Measurements from ENCODE around the gene NRAP.

The NRAP gene

DNA sequence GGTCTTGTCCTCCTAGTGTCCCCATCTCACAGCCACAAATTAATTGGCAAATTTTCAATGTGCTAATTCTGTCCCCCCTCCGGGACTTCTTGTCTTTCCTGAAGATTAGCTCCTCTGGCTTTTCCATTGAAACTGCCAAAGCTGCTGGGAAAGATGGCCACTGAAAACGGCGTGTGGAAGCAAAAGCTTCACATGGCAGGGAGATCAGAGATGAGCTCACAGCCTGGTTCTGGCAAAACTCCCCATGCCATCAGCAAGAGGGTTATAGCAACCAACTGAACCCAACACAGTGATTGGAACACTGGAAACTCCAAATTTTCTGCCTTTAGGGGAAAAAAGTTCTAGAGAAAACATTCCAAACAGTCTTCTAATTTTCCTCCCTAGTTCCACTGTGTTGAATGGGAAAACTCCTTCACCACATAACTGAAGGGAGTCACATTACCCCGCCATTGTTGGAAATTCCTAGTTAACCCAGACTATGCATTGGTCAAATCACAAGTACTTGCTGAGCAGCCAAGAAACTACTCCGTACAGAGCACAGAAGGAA lies 37.0 kb downstream of the NRAP start:
- no peaks in the 10 kb centered on the region for H3K9me3 ChIP-seq
- no peak overlapping the region for H3K9ac ChIP-seq
- H3K27me3 ChIP-seq = no peaks in the 10 kb centered on the region
- no peak overlapping the region for H3K4me2 ChIP-seq
- no peaks in the 10 kb centered on the region for H4K20me1 ChIP-seq
- TF ChIP-seq Cebpa-rat (IDR thresholded peaks at IDR 0.05) = no peak
- H3K4me1 ChIP-seq = no peaks in the 10 kb centered on the region
- no peak overlapping the region for H3K4me3 ChIP-seq
- H3K27ac ChIP-seq = no peak overlapping the region
- H3K36me3 ChIP-seq = no peaks in the 10 kb centered on the region

DNA sequence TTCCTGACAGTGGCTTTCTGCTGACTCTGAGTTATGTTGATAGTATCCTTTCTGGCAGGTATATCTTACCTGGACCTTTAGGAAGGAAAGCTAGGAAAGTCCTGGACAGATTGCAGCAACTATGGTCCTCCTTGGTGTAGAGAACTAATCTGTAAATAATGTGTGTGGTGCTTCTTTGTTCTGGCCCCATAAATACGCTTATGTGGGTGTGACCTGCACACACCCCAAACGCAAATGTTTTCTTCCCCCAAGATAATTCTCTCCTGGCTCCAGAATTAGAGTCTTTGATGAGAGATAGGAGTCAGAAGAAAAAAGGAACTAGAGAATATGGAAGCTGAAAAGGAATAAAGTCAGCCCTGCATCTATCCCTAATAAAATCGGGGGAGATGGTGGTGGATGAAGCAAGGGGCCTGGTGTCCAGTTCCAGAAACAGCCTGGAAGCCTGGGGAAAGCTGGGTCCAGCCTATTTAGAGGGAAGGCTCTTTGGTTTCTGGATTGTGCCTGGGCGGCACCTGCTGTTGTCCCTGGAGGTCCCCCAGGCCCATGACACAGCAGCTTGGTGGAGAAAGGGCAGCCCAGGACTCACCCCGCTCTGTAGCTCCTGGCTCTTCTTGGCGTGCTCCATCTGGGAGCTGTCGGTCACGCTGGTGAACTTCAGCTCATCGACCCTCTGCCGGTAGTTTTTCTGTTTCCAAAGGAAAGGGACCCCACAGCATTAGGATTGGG lies 38.2 kb downstream of the NRAP start:
- H3K36me3 ChIP-seq = no peaks in the 10 kb centered on the region
- H3K9me3 ChIP-seq = no peaks in the 10 kb centered on the region
- H3K4me2 ChIP-seq = no peak overlapping the region
- H3K27ac ChIP-seq = no peak overlapping the region
- no peak overlapping the region for H3K9ac ChIP-seq
- H4K20me1 ChIP-seq = no peaks in the 10 kb centered on the region
- no peak for TF ChIP-seq Cebpa-rat (IDR thresholded peaks at IDR 0.05)
- H3K27me3 ChIP-seq = no peaks in the 10 kb centered on the region
- H3K4me1 ChIP-seq = no peaks in the 10 kb centered on the region
- no peak overlapping the region for H3K4me3 ChIP-seq

DNA sequence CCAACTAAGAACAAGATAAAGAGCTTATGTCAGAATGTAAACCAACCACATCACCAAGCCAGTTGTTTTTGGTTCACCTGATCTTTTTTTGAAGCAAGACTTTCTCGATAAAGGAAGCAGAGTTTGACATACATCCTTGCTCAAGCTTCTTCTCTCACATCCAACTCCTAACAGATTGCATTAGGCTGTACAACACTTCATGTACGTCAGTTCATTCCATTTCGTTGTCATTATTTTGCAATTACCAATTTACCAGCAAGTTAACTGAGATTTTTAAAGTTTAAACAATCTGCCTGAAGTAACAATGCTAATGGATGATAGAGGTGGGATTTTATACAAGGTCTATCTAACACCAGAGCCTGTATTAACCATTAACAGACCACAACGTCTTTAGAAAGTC lies 41.0 kb downstream of the NRAP start:
- no peak overlapping the region for H3K27ac ChIP-seq
- H3K4me2 ChIP-seq = no peak overlapping the region
- H3K9me3 ChIP-seq = no peaks in the 10 kb centered on the region
- H4K20me1 ChIP-seq = no peaks in the 10 kb centered on the region
- no peaks in the 10 kb centered on the region for H3K27me3 ChIP-seq
- H3K4me1 ChIP-seq = 0 out of 2 replicates have a peak, but pooled peaks cover 7% of the 10 kb centered on the region
- no peaks in the 10 kb centered on the region for H3K36me3 ChIP-seq
- TF ChIP-seq Cebpa-rat (IDR thresholded peaks at IDR 0.05) = no peak
- H3K4me3 ChIP-seq = no peak overlapping the region
- H3K9ac ChIP-seq = no peak overlapping the region

DNA sequence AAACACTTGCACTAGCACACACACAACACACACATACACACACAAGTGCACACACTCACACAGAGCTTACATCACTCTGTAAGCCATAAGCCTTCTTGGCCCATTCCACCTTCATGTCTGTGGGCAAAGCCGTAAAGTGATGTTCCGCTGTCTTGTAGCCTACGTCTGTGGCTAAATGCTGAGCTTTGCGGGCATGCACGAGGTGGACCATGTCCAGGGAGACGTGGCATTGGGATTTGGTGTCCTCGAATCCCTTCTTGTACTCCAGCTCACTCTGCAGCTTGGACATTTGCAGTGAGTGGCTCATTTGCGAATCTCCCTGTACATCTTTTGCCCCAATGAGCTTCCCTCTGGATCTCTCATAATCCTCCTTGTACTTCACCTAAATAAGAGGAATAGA lies 42.0 kb downstream of the NRAP start:
- no peak overlapping the region for H3K4me3 ChIP-seq
- no peak overlapping the region for H3K4me2 ChIP-seq
- H4K20me1 ChIP-seq = no peaks in the 10 kb centered on the region
- no peaks in the 10 kb centered on the region for H3K9me3 ChIP-seq
- no peak for TF ChIP-seq Cebpa-rat (IDR thresholded peaks at IDR 0.05)
- H3K27me3 ChIP-seq = no peaks in the 10 kb centered on the region
- H3K36me3 ChIP-seq = no peaks in the 10 kb centered on the region
- 0 out of 2 replicates have a peak, but pooled peaks cover 7% of the 10 kb centered on the region for H3K4me1 ChIP-seq
- H3K27ac ChIP-seq = no peak overlapping the region
- H3K9ac ChIP-seq = no peak overlapping the region

DNA sequence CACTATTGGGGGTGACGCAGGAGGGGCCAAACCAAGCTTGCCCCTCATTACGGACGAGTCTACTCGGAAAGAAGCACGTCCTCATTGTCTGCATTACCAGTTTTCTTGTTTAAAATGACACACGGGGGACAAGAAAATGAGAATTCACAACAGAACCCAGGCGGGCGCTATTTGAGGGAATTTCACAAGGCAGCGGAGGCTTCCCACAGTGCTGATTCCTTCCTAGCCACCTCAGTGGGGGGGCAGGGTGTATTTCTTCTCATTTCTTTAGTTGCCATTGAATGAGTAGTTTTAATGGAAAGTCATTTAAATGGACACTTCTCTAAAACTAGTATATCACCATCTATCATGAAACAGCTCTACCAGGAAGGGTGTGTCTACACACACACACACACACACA lies 42.9 kb downstream of the NRAP start:
- H3K27ac ChIP-seq = no peak overlapping the region
- H3K4me3 ChIP-seq = no peak overlapping the region
- H3K4me1 ChIP-seq = 0 out of 2 replicates have a peak, but pooled peaks cover 7% of the 10 kb centered on the region
- no peak for TF ChIP-seq Cebpa-rat (IDR thresholded peaks at IDR 0.05)
- no peaks in the 10 kb centered on the region for H3K36me3 ChIP-seq
- no peaks in the 10 kb centered on the region for H4K20me1 ChIP-seq
- no peak overlapping the region for H3K9ac ChIP-seq
- no peaks in the 10 kb centered on the region for H3K9me3 ChIP-seq
- no peaks in the 10 kb centered on the region for H3K27me3 ChIP-seq
- H3K4me2 ChIP-seq = no peak overlapping the region

DNA sequence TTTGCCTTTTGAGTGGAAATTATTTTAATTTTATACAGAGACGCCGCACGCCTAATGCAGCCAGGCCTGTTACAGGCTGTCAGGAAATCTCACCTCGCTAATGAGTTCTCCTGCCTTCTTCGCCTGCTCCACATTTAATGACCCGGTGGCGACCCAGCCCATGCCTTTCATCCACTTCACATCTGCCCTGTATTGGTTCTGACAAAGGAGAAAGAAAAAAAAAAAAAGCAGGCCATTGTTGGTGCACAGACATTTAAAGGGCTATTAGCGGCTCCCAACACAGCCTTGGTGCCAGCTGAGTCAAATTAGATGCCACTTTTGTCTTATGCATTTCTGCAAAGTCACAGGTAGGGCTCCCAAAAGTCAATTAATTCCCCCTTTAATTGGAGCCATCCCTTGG lies 43.3 kb downstream of the NRAP start:
- H3K27me3 ChIP-seq = no peaks in the 10 kb centered on the region
- no peaks in the 10 kb centered on the region for H3K9me3 ChIP-seq
- TF ChIP-seq Cebpa-rat (IDR thresholded peaks at IDR 0.05) = no peak
- H3K4me2 ChIP-seq = no peak overlapping the region
- H4K20me1 ChIP-seq = no peaks in the 10 kb centered on the region
- 0 out of 2 replicates have a peak, but pooled peaks cover 7% of the 10 kb centered on the region for H3K4me1 ChIP-seq
- H3K27ac ChIP-seq = no peak overlapping the region
- H3K4me3 ChIP-seq = no peak overlapping the region
- H3K9ac ChIP-seq = no peak overlapping the region
- H3K36me3 ChIP-seq = no peaks in the 10 kb centered on the region

DNA sequence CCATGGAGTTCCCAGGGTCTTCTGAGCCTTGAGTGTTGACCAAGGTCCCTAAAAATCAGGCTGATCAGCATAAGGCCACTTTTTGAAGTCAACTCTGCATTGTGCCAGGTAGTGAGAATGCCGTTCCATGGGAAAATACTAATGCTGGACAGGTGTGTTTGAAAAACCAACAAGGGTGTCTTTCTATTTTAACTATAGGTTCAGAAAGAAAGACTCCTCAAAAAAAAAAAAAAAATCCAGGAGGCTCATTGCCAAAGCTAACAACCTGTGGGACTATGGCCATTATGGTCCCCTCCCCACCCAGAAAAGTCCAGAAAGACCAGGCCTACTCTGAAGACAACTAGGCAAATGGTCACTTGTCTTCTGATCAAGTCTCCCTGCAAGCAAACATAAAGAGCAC lies 44.4 kb downstream of the NRAP start:
- no peaks in the 10 kb centered on the region for H4K20me1 ChIP-seq
- TF ChIP-seq Cebpa-rat (IDR thresholded peaks at IDR 0.05) = no peak
- no peak overlapping the region for H3K27ac ChIP-seq
- no peak overlapping the region for H3K4me3 ChIP-seq
- no peak overlapping the region for H3K4me2 ChIP-seq
- no peaks in the 10 kb centered on the region for H3K9me3 ChIP-seq
- H3K4me1 ChIP-seq = 0 out of 2 replicates have a peak, but pooled peaks cover 7% of the 10 kb centered on the region
- H3K36me3 ChIP-seq = no peaks in the 10 kb centered on the region
- no peaks in the 10 kb centered on the region for H3K27me3 ChIP-seq
- no peak overlapping the region for H3K9ac ChIP-seq

DNA sequence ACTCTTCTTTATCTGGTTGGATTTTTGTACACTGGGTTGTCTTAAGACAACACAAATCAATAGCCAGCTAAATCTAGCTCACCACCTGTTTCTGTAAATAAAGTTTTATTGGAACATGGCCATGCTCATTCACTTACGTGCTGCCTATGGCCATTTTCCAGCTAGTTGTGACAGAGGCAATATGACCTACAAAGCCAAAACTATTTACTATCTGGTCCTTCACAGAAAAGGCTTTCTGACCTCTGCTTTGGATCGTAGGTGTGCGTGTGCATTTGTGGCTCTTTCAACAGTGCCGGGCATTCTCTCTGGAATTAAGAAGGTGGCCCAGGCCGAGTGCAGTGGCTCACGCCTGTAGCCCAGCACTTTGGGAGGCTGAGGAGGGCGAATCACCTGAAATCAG lies 45.5 kb downstream of the NRAP start:
- Histone ChIP-seq H3K27ac (no peak overlapping the region), H4K20me1 (no peaks in the 10 kb centered on the region), H3K9ac (no peak overlapping the region), H3K27me3 (no peaks in the 10 kb centered on the region), H3K4me2 (no peak overlapping the region), H3K9me3 (no peaks in the 10 kb centered on the region), H3K36me3 (no peaks in the 10 kb centered on the region), H3K4me3 (no peak overlapping the region), H3K4me1 (0 out of 2 replicates have a peak, but pooled peaks cover 7% of the 10 kb centered on the region)
- no peak for TF ChIP-seq Cebpa-rat (IDR thresholded peaks at IDR 0.05)

- Histone ChIP-seq H3K4me3 (no peak overlapping the region), H3K27me3 (no peaks in the 10 kb centered on the region), H3K4me1 (0 out of 2 replicates have a peak, but pooled peaks cover 7% of the 10 kb centered on the region), H3K9me3 (no peaks in the 10 kb centered on the region), H4K20me1 (no peaks in the 10 kb centered on the region), H3K27ac (no peak overlapping the region), H3K36me3 (no peaks in the 10 kb centered on the region), H3K4me2 (no peak overlapping the region), H3K9ac (no peak overlapping the region)
- TF ChIP-seq Cebpa-rat (IDR thresholded peaks at IDR 0.05) = no peak
Observed at GRCh38 chr10:113617086-113617485, 46.8 kb downstream of the NRAP start.

DNA sequence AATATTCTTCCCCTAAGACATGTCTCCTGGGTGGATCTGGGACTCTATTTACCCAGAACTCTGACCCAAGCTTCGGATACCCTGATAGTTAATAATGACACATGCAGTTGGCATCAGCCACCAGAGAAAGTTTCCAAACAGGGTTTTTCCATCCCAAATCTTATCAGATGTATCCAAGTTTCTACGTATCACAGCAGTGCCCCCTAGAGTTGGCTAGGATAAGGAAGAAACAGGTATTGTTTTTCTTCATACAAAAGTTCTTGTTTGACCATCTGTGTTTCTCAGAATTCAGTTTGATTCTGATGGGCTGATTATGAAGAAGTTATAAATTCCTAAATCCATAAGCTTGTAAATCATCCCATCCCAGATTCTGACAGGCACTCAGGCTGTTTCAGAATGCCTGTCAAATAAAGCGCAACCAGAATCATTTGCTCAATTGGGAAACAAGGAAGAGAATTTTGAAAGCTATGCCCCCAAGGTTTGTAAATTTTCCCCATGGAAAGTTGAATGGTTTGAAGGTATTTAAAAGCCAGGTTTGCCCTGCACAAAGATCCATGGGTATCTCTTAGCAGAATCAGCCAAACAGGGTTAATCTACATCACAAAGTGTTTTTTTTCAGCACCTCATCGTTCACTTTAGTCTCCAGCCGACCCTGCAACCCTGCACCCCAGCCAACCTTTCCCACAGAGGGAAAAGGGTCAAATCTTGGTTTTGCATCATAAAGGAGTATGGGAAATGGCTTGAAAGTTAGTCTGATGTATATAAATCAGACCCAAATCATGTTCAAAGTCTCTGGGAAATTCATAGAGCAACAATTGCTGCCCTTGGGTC lies 47.4 kb downstream of the NRAP start:
- H3K27ac ChIP-seq = no peak overlapping the region
- H3K36me3 ChIP-seq = no peaks in the 10 kb centered on the region
- H3K4me1 ChIP-seq = peaks cover 7% of the 10 kb centered on the region; the same call in 1 of the 2 replicates
- no peaks in the 10 kb centered on the region for H4K20me1 ChIP-seq
- H3K9me3 ChIP-seq = no peaks in the 10 kb centered on the region
- H3K9ac ChIP-seq = no peak overlapping the region
- no peak for TF ChIP-seq Cebpa-rat (IDR thresholded peaks at IDR 0.05)
- no peaks in the 10 kb centered on the region for H3K27me3 ChIP-seq
- H3K4me2 ChIP-seq = no peak overlapping the region
- no peak overlapping the region for H3K4me3 ChIP-seq

All from BLaER1 (cell line).